Fibroblast of lung (primary cell): Measurements from ENCODE around the gene SLFN14.

ENCODE experiments used
- CTCF ChIP-seq, 2 donors: IDR thresholded peaks in 1 of 2; conservative IDR thresholded peaks in 1 of 2; 1 replicate in 1 of 2; 2 replicates in 1 of 2; pipeline ENCODE4 v1.5.1; 2011 to 2012; ENCODE audit warnings: low read length in 2 of 2, control low read depth in 1 of 2, inconsistent platforms in 1 of 2, low read depth in 1 of 2, mild to moderate bottlenecking in 1 of 2
- EZH2 ChIP-seq: IDR thresholded peaks from 2 replicates; pipeline ENCODE4 v1.5.1; 2012; ENCODE audit warnings: low read length, control low read depth, mild to moderate bottlenecking; ENCODE audit errors: missing control alignments

- TF ChIP-seq CTCF (conservative IDR thresholded peaks at IDR 0.05 in 1 of 2, IDR thresholded peaks at IDR 0.05 in 1 of 2; ENCODE audit: low read depth in 1 of 2, low read length in 2 of 2), result no peak
- TF ChIP-seq EZH2, result no peak
Measured at GRCh38 chr17:35514564-35514963, 46.1 kb downstream of the SLFN14 start.
